NCI-H748 (cell line): ENCODE measurements around the gene TFAP2A.

ENCODE experiments used
- DNase-seq: peaks from one replicate; lab custom pipeline; 2025; ENCODE audit not compliant: unreplicated experiment; lab: John Stamatoyannopoulos, UW

TFAP2A gene

DNA sequence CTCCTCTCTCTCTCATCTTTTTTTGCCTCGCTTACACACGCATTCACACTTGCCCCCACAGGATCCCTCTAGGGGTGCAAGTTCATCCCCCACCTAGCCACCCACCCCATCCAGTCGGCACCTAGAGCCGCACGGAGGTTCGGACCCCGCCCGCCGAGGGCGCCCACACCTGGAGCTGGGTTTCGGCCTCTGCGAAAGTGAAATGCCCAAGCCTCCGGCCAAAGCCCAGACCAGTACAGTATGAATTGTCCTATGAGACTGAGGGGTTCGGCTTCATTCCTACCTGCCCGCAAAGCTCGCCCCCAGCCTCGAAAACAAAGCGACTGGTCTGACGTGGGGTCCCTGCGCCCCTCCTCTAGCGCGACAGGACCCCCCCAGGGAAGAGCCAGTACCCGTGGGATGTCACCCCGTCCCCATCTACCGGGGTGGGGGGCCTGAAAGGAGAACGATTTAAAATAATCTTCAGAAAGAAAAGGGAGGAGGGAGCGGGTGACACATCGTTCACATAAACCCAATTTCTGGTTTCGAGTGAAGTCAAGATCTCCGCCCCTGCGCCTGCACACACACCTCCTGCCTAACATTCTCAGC lies 1.5 kb downstream of the TFAP2A start:
- peak; percentile 59 for DNase-seq

DNA sequence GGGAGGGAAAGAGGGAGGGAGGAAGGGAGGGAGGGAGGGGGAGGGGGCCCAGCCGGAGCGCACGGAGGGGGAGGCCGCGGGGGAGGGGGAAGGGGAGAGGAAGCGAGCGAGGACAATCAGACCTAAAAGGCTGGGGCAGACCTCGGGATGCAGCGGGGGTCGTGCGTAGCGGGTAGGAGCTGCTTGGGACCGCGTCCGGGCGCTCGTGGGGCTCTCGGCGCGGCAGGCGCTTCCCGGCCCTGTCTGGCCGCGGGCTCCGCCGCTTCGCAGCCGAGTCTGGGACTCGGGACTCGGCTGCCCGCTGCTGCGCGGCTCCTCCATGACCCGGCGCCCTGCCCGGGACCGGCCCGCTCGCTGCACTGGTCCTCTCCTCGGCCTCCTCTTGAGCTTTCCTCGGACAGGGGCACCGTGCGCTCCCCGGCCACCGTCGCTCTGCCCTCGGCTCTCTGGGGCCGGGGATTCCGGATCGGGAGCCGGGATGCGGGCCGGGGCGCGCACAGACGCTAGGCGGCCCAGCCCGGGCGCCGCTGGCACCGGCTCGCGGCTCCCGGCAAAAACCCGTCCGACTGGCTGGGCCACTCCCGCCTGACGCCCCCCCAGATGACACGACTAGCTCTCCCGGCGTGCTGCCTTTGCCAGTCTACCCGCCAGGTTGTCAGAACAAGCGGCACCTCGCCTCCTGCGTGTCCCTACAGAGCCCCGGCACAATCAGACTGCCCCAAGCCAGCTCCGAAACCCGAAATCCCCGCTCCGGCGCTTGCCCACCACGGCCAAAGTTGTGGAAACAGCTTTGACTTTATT lies 2.2 kb downstream of the TFAP2A start:
- peak; percentile 92 for DNase-seq

DNA sequence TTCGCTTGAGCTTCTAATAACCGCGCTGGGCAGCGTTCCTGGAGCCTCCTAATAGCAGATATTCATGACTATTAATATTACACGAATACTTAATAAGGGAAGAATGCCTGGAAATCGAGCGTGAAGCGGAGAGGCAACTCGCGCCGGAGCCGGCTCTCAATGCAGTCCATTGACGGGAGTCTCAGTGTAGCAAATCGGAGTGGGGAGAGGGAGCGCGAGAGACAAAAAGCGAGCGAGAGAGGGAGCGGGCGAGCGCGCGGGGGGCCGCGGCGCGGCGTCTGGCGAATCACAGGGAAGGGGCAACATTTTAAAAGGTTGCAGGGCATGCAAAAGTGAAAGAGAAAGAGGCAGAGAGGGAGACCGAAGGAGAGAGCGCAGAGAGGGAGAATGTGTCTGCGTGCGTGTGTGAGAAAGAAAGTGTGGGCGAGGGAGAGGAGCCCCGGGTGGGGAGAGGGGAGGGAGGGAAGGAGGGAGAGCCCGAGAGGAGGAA lies 2.9 kb downstream of the TFAP2A start:
- peak; percentile 94 for DNase-seq

DNA sequence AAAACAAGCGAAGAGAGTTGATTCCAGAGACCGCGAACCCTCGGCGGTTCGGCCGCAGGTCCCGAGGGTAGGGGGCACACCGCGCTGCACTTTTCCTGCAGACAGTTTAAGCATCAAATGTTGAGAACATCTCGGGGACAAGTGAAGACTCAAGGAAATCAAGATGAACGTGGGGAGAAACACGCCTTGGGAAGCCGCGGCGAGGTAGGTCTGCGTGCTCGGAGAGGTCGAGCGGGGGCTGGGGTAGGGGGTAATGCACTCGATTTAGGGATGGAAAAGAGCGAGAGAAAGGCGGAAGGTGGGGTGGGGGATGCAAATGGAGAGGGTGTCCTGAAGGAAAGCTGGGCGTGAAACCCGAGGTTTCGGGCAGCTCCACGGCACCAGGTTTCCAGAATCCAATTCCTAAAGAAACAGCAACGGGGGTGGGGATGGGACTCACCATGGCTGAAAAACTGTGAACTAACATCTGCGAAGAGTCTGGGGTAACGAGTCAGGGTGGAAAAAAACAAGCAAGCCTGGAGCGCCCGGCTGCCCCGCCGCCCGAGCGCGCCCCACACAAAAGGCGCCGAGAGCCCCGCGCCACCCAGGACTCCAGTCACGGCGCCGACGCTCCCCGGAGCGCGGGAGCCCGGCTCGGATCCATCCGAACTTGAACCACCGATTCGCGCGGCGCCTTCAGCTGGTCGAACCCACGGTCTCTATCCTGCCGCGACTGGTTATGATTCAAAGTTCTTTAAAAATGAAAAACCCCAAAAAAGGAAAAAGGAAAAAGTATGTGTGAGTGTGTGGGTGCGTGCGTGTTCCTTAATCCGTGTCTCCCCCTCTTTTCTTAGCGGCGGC lies 3.5 kb downstream of the TFAP2A start:
- peak; percentile 69 for DNase-seq

DNA sequence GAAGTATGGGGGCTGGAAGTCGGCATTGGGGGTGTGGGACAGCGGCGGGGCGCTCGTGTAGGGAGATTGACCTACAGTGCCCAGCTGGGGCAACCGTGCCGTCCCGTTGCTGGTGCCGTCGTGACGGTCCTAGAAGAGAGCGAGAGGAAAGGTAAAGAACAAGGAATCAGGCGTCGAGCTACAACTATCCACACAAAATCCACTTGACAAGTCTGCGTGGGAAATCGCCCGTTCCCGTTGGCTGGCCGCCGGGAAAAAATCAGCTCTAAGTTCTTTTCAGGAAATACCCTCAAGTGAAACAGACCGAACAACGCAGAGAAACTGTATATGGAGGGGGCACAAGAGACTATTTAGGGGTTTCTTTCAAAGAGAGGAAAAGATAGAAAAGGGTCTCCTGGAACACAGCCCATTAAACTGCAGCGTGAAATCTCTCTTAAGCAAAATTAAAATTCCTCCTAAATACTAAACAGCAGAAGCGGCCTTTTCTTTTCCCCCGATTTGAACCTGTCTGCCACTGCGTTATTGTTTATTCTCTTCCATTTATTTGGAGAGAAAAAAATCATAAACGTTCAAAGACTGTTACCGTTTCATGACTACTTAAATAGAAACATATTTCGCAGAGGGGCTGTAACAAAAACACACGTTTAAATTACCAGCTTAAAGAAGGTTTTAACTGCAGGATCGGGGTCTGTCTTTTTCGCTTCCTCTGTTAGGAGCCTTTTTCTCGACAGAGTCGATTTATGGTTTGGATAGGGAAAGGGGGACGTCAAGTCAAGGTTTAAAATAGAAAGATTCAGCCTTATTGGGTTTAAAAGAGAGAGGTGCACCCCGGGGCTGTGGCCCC lies 4.4 kb downstream of the TFAP2A start:
- peak; percentile 46 for DNase-seq

DNA sequence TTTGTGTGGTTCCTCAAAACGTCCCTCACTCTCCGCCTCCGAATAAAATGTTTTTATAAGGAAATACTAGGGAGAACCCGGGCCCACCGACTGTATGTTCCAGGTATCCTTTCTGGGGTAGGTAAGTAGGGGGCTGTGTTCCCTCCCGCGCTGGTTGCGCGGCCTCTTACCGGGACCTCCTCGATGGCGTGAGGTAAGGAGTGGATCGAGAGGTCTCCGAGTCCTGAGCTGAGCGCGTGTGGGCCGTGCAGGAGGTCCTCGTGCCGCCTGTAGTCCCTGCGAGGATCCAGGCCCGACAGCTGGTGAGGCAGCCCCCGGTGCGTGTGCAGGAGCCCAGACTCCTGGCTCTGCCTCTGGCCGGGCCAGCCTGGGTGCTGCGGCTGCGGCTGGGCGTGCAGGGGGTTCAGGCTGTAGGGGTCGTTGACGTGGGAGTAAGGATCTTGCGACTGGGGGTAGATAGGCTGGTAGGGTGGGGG lies 5.1 kb downstream of the TFAP2A start:
- no peak for DNase-seq

DNA sequence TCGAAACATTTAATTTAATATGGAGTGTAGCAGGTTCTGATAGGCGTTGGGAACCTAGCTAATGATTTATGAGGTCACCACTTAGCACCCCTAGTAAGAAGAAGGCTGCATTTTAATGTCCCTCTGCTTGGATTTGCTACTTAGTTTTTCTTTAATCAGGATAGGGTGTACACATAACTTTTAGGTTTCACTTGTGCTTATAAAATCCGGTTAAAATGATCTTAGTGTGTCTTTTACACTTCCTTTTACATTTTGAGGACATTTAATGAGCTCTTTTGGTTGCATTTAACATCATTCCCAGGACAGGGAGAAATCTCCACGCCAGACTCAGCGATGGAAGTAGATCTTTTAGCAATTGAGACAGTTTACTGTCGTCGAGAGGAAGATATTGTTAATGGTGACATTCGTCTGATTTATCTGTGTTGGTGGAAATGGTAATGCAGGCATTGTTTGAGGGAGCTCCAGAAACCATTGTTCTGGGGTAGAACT lies 5.6 kb downstream of the TFAP2A start:
- DNase-seq, result no peak

DNA sequence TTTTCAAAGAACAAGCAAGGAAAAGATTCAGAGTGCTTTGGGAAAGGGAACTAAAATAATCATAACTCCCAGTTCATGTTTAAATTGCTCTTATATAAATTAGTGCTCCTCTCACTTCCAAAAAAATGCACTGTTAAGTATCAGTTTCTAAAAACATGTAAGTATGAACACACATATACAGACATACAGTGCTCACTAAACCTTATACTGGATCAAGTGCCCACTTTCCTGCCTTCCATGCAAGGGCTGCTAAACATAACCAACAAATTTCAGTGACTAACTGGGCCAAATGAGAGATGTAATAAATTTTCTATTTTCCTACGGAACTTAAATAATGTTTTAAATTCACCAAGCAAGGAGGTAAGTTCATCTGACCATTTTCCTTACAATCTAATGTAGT lies 6.4 kb downstream of the TFAP2A start:
- no peak for DNase-seq

DNA sequence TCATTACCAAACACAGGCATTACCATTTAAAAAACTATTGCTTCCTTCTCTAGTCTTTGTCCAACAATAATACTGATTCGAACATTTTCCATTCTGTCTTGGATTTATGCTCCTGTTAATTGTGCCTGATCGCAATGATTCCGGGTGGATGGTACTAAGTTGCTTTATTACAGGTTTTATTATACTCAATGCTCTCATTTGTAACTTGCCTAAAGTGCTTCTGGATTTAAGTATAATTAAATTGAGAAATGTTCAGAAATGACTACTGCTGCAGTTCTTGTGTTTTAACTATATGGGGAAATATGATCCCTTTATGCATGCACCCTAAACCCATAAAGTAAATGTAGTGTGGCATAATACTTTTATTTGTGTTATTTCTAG lies 7.2 kb downstream of the TFAP2A start:
- no peak for DNase-seq

DNA sequence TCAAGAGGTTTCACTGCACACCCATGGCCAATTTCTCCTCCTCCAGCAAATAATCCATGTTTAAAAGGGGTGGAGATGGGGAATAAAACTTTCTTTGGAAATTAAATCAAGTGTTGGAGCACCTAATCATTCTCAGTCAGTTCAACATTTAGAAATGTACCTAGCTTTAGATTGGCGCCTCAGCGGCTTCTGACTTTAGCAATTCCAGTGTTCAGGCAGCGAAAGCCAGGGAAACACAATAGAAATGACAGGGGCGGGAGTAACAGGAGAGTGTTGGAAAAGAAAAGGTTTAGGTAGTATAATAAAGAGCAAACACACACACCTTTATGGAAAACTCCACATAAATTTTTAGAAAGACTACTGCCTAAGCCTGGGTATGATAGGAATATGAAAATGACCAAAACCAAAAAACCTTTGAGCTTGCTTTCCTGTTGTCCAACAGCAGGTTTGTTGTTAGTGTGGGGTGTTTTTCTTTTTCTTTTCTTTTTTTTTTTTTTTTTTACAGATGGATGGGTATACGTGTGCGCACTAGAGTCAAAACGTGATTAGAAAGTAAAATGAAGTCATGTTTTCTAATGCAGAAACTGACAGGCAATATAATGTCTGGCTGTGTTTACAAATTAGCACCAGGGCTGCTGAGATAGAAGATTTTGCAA lies 7.7 kb downstream of the TFAP2A start:
- peak; percentile 62 for DNase-seq

DNA sequence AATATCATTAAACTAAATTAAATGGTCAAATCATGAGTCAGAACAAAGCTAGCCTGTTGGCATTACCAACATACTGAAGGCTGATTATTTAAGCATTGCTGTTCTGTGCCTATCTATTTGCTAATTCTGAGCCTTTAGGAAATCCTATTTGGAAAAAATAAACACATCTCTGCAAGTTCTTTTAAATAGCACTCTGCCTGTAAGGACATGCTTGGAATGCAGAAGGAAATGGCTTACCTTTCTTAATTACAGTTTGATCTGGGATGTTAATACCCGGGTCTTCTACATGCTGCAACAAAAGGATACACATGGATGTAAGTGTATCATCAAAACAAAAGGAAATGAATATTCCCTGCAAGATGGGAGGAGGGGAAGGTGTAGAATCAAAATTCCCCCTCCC lies 8.3 kb downstream of the TFAP2A start:
- no peak for DNase-seq

DNA sequence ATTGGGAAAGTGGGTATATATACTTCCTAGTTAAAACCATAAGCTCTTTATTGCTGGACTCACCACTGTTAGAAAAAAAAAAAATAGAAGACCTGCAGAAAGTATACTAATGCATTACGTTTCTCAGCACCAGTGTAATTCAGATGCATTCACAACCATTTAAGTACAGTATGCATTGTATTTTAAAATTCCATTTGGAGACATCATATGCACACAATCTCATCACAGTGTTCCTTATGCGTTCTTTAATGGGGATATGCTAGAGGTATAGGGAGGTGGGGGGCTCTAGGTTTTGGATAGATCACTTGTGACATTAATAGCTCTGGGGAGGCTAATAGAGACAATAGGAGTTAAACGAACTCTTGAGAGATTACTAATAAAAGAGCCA lies 9.4 kb downstream of the TFAP2A start:
- DNase-seq, result no peak

DNA sequence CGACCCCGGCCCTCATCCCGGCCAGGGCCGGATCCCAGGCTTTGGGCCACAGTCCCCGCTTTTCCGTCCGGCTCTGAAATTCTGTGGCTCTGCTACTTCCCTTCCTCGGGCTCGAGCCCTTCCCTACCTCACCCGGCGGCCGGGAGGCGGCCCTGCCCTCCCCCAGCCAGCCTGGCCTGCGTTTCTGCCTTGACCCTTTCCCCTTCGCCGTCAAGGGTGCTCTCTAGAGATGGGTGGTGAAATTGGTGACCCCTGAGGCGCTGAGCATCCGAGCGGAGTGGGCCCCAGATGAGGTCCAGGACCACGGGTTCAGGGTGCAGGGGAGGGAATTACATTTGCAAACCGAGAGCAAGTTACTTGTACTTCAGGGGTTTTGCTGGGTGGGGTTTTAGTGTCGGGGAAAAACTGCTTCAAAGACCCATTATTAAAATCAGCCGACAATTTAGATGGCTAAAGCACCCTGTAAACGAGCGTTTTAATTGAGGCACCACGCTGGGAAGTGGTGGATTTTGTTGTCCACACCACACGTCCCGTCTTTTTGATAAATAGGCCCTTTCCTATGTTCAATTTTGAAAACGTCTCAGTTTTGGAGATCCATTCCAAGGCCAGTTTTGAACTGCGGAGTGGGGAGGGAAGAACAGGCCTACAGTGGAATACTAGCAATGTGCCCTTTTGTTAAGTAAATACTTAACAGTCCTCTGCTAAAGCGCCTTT lies 9.9 kb downstream of the TFAP2A start:
- peak; percentile 53 for DNase-seq

DNA sequence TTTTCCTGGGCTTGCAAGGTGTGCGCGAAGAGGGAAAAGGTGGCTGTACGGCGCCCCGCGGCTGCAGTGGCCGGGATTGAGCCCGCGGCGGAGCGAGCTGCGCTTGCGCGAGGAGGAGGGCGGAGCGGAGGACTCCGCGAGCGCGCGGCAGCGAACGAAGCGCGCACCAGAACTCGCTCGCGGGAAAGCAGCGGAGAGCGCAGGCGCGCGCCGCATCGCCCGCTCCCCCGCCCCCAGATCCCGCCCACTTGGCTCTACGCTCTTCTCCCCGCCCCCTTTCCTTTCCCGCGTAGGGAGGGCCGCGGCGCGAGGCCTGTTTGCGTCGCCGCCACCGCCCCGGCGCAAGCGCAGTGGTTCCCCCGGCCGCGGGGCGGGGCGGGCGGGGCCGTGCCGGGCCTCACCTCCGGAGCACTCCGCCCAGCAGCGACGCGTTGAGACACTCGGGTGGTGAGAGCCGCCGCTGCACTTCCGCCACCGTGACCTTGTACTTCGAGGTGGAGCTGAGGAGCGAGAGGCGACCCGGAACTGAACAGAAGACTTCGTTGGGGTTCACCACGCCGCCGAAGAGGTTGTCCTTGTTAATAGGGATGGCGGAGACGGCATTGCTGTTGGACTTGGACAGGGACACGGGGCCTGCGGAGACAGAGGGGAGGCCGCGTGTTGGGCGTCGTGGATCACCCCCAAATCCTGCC lies 10.6 kb downstream of the TFAP2A start:
- DNase-seq, result peak; percentile 99

DNA sequence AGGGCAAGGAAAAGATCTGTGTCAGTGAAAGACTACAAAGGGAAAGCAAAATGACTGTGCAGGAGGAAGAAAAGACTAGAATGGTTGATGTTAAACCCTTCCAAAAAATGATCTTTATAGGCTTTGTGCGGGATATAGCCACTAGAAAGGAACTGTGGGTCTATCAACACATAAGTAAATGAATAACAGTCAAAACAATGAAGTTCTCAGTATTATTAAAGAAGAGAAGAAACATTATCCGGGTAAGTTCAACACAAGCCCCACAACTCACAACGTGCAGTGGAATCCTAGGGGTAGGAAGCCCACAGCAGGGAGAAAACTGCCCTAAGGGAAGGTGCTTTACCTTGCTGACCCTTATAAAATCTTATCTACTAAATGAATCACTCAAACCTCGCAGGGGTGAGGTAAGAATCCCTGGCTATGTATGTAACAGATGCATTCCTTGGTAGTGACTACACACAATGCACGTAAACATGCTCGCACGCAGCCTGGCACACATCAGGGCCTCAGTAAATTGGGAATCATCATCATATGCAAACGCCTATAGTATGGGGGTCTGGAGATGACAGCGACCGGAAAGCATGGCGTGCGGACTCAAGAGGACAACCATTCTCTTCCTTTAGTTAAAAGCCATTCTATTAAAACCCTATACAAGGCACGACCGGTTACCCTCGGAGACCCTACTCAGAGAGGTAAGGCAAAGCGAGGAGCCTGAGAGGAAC lies 11.3 kb downstream of the TFAP2A start:
- no peak for DNase-seq

DNA sequence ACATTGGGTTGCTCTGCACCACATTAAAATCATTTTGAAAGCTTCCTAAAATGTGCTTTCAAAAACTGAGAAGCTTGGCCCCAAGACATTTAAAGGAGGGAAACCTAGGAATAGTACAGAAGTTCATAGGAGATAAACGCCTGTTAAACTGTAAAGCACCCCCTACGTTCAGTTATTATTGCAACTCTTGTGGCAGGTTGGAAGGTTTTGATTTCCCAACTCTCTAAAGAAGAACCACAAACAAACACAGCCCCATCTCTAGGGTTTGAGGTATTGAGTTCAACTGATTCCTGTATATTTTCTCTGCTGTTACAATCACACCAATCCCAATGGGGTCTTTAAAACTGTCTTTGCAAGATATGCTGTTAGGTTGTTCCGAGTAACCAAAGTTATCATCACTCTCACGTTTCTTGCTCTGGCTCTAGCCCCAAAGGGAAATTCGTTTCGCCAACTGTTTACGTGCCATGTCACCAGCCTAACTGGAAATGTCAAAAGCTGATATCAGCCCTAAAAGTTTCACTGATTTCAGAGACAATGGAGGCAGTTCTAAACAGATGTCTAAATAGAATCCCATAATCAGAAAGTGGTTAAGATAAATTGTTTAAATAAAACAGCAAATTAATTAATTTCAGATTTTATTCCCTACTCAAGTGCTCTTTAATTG lies 12.1 kb downstream of the TFAP2A start:
- DNase-seq, result no peak

DNA sequence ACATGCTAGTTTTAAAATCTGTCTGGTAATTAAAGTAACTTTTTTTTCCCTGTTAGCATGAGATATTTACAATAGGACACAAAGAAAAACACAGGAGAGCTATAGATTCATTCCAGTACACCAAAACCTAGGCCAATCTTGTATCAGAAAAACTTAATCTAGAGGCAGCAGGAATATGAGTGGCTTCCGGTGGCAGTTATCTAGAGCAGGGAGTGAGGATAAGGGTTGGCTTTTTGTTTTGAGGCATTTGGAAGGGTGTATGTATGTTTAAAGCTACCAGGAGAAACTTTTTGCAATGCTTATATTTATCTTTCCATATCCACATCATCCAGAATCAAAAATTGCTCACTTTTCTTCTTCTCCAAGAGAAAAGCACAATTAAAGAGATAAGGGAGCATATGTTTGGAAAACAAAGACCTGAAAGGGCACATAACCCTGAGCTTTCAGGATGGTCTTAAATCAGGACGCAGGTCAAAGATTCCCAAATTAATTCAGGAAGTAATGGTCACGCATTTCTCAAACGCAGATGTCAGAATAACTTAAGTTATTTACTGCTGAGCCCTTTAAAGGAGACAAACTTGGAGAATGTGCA lies 13.1 kb downstream of the TFAP2A start:
- no peak for DNase-seq
